RPMI7951 (cell line): ENCODE data around the gene STK17A. TPM values are rescaled to one million over a fixed set of nuclear protein-coding genes. Genes with fewer than 3 reads are reported as not detected.

Source experiments
- DNase-seq: peaks from one replicate; pipeline ENCODE4 v3.0.0-alpha.2; 2012; ENCODE audit warnings: low read depth
- total RNA-seq: library from RNA; depleted of rRNA; stranded (reverse); fragments of >200 nt; shearing (Covaris generic); gene quantifications from 2 replicates; pipeline ENCODE4 v1.2.3, GENCODE V29; 2014; rRNA removed

Gene STK17A
- 94.3 and 97.4 TPM in 2 replicates for total RNA-seq

DNA sequence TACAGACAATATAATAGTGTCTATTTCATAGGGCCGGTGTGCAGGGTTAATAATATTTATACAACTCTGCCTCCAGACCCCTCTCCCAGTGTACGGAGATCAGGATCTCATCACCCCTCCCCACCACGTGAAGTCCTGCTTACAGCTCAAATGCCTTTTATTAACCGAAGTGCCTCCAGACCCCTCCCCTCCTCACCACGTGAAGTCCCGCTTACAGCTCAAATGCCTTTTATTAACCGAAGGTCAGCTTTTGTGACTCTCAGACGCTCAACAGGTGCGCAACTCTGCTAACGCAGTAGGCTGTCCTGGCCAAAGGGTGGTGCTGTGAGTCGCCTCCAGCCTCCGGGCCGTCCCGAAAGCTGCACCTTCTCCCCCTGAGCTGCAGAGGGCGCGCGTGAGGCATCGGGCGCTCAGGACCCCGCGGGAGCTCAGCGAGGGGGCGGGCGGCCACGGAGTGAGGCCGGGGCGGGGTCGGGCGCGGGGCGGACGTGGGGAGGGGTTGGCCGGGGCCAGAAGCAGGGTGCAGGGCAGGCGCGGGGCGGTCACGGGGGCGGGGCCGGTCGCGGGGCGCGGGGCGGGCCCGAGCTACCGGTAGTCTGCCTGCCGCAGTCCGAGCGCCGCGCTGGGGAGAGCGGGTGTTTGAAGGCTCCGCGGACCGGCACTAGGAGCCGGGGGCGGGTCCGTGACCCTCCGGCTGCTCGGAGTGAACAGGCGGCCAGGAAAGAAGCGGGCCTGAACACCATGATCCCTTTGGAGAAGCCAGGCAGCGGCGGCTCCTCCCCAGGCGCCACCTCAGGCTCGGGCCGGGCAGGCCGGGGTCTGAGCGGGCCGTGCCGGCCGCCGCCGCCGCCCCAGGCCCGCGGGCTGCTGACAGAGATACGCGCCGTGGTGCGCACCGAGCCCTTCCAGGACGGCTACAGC is at the start of gene STK17A:
Gene STK17A, plus strand, starts transcription at position 606 of the 921 bp plus-strand sequence. Its CDS starts 136 bp downstream, at position 742.
- DNase-seq: peak; percentile 86

DNA sequence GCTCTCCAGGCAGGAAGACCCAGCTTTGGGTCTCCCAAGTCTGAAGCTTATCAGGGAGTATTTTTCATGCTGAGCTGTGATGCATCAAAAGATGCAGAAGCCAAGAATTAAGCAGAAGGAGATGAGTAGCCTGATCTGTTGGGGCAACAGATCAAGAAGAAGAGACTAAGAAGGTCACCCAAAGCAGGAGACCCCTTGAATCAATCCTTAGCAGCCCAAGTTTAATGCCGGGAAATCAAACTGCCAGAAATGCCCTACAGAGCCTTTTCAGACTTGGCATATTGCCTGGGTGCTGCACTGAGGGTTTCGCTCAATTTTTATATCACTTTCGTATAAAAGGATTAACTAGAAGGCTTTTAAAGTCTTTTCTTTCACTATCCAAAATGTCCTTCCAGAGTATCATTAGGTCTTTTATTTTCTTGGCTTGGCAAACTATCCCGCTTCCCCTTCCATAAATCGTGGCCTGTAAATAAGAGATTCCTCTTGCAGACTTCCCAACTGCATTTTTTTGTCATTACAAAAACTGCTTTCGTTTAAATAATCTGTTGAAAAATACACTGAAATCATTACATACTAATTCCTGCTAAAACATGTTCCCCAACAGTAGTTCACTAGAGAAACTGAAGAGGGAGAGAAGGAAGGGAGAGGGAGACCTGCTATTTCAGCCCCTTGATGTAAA is 49.0 kb upstream of the STK17A start:
- DNase-seq: no peak

DNA sequence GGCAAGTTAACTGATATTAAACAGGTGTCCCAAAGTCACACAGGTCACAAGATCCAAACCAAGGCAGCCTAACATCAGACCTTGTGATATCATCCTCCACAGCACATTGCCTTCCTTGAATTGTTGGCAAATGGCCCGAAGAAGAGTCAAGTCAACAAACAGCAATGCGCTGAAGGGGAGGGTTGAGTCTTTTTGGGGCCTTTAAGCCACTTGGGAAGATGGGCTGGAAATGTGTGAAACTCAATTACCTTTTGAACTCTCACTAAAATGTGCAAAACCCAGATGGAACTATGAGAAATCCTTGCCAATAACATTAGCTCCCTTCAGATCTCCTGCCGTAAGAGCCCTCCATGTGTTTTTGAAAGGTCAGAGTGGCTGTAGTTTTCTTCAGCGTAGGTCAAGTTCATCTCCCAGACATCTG is 47.9 kb upstream of the STK17A start:
- DNase-seq: peak; percentile 27

DNA sequence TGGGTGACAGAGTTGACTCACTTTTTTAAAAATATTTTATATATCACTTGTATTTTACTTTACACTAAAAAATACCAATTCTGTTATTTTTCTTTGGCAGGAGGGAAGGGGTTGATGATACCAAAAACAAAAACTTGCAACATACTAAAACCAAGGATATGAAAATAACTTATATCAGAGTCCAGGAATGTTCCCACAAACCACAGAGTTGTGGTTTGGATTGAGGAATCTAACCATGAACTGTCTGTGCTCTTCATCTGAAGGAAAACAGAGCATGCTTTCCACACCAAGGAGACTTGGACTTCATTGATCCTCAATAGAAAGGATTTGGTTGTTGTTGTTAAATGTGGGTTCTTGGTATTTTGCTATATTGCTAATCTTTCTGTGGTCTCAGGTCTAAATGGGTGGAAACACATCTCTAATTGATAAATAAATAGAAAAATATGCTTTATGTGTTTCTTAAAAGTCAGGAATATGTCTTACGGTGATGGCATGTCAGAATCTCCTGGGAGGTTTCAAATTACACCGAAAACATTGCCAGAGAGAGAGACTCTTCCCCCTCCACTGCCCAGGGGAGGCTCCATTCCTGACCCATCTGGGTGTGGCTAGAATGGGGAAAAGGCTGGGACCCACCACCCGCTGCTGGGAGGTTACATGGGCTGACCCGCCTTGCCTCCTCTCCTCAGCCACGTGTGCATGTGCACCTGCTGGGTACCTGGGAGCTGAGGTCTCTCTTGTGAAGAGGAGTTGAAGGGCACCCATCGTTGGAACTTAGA is 46.9 kb upstream of the STK17A start:
- DNase-seq: peak; percentile 83

DNA sequence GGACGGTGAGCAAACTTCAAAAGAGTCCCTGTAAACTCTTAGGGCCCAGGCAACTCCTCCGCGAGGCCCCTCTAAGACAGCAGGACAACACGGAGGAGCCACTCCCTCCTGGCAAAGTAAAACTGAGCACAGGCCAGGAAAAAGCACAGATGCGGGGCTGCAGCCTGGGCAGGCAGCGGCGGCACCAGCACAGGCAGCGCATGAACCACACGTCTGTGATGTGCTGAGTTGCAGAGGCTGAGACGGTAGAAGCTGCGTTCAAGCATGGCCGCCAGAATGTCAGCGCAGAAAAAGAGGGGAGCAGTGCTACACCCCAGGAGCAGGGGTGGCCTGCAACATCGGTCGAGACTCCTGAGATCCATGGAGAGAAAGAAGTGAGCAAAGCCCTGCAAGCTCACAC is 46.1 kb upstream of the STK17A start:
- DNase-seq: no peak

DNA sequence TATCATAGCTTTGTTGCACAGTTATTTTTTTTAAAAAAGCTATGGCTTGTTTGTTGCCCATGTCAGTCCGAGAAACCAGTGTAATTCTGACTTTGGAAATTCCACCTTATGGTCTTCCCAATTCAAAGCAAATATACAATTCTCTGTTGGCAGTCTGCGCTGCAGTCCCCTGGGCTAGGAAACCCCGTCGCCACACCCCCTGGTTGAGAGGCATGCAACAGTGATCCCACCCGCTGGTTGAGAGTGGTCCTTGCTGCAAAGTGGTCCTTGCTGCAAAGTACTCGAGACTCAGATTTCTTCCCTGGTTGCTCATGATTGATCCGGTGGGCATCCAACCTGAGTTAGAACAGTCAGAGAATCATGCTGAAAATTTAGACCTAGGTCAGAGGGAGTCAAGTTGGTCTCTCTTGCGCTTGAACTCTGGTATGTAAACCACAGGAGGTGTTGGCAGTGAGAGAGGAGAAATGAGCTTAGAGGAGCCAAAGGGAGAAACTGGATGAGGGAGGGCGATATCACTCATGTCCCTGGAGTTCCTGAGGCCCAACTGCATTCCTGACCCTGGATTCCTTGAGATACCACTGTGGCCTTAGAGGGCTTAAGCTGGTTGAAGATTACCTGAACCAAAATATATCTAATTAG is 45.0 kb upstream of the STK17A start:
- DNase-seq: peak; percentile 44

DNA sequence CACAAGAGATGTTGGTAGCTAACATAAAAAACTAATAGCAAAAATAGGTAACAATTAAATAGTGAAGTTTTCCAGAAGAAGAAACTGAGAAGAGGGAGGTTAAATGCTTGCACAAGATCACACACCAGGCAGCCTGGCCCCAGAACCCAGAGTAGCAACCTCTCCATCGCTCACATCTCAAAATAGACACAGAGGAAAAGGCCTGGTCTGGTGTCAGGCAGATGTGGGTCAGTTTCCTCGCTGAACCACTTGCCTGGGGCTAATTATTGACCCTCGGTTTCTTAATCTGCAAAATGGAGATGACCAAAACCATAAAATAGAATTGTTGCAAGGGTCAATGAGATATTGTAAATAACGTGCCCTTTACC is 44.5 kb upstream of the STK17A start:
- no peak for DNase-seq

DNA sequence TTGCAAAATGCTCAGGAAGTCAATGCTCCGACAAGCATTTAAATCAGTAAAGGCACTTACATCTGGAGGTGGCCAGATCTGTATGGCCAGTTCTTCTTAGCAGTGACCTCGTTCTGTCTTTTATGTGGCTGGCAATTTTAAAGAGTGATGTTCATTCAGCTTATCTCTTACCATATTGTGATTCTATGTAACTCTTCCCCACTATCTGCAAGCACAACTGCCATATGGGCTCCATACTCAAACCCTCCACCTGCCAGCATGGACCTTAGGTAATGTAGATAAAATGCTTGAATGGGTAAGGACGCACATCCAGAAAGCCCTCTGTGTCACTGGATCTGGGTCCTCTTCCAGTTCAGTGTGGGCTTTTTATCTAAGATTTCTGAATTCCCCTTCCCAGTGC is 42.4 kb upstream of the STK17A start:
- no peak for DNase-seq

DNA sequence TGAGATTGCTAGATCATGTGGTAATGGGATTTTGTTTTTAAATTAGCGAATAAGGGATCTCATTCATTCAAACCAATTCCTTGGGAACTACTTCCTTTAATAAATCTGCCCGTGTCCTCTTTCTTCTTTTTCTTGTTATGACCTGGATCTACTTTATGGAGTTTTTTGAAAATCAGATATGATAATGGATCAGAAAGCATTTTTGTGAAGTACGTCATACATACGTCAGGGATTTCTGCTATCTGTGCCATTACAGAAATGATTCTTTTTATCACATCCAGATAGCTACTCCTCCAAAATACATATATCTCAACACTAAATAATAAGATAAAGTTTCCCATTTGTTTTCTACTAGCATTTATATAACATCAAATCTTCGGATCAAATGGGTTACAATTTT is 40.2 kb upstream of the STK17A start:
- DNase-seq: no peak

DNA sequence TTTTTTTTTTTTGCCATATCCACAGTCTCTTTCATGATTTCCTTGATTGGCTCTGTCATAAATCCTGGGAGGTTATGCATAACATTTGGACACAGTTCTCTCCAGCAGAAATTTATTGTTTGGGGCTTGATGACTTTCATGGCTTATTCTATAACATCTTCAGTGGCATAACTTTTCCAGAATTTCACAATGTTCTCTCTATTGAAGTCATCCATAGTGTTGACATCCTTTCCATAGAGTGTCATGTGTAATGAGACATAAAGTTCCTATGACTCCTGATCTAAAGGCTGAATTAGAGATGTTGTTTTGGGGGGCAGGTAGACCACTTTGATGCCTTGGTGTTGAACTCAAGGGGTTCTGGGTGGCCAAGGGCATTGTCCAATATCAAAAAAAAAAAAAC is 36.7 kb upstream of the STK17A start:
- no peak for DNase-seq

DNA sequence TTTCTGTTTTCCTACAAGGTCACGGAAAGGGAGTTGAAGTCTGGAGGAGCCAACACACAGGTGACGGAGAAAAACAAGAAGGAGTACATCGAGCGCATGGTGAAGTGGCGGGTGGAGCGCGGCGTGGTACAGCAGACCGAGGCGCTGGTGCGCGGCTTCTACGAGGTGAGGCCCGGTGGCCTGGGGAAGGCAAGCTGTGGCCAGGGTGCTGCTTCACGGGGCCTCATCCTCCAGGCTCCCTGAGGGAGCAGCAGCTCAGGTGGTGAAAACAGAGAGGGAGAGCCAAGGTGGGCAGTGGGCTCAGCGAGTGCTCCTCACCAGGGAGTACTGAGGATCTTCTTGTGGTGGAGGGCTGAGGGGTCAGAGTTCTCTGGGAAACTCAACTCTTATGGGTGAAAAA is 32.5 kb upstream of the STK17A start:
- no peak for DNase-seq

DNA sequence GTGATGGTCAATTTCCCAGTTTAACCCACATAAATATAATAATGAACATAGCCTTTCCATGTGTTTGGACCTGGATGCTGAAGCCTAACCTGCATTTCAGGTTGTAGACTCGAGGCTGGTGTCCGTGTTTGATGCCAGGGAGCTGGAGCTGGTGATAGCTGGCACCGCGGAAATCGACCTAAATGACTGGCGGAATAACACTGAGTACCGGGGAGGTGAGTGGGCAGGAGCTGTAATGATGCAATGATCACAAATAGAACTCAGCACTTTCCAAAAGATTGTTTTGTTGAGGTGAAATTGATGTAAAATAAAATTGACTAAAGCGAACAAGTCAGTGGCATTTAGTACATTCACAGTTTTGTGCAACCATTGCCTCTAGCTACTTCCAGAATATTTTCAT is 30.8 kb upstream of the STK17A start:
- no peak for DNase-seq

DNA sequence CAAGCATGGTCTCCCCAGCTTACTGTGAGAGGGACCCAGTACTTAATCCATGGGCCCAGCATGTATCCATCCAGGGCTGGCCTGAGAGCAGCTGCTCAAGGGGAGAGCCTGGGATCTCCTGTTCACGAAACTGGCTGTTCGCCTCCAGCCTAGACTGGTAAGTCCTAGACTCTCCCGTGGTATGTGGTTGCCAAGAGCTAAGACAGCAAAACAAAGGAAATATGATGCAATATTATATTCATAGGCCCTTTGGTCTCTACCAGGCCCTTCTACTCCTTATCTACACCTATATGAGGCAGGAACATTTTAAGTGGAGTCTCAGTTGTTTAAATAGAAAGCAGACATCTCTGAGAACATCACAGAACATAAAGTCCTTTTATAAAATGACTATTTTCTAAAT is 28.9 kb upstream of the STK17A start:
- DNase-seq: no peak

DNA sequence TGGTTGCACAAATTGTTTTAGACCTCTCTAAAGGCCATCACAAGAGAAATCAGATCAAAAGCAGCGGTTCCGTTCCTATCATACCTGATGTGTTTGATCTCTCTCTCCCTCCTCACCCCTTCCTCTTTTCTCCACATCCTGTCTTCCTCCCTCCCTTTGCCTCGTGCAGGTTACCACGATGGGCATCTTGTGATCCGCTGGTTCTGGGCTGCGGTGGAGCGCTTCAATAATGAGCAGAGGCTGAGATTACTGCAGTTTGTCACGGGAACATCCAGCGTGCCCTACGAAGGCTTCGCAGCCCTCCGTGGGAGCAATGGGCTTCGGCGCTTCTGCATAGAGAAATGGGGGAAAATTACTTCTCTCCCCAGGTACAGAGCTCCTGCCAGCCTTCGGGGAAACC is 28.5 kb upstream of the STK17A start:
- no peak for DNase-seq

DNA sequence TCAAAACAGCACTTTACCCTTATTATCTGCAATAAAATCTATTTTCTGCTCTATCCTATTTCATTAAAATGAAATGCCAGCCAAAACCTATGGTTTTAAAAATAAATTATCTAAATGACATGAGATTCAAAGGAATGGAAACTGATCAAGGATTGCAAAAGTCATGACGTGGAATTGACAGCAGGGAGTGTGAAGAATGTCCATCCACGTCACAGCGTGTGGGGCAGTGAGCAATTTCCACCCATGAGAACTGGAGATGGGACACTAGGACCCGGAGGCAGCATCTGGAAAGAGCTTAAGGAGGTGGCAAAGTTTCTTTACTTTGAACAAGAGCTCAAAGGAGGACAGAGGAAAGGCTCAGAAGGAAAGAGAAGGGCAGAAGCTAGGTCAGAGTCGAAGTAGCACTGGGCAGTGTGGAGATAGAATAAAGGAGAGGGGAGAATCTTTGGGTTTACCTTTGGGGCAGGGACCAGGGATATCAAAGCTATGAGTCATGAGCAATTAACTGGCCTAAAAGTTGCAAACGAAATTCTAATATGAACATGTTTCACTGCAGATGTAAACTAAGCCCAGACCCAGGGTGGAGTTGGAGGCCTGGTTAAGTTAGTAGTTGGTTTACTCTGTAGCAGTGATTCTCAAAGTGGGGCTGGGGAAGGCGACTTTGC is 24.9 kb upstream of the STK17A start:
- peak; percentile 47 for DNase-seq

DNA sequence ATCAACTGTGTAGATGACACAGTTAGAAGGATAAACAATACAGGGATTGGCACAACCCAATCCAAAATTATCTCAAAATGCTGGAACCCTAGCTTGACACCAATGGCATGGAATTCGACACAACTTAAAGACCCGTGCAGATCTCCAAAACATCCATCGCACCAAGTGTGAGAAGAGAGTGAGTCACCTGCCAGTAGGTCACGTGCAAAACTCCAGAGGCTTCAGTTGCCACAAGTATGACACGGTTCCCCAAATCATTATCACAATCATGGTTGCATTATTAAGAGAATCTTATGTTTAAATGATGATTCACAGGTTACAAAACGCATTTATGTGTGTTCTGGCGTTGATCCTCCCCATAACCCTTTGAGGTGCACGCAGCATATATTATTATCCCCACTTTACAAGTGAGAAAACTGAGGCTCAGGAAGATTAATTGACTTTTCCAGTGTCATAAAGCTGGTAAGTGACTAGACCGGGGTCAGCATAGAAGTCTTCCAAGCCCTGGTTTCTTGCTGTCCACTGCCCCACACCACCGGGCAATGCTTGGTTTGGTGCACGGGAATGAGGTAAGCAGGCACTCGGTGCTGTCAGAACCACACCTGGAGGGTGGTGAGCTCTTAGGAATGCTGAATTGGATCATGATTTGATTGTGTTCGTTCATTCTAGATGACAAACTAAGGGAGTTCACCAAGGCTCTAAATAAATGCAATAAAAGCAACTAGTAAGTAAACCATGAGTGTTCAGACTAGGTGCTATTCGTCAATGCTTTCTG is 23.6 kb upstream of the STK17A start:
- peak; percentile 52 for DNase-seq

DNA sequence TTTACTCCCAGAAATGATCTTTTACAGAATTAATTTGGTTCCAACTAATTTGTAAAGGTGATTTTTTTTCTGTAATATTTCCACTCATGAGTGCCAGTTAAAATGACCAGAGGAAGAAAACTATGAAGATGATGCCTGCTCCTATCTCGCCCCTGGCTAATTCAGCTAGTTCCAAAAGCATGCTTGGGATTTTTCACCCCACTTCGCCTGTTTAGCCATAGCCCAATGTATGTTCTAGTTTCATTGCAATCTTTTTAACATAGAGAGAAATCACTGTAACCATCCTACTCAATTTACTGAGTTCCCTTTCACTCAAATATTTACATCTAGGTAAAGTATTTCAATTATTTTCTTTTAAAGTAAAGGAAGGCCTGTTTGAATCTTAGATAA is 23.0 kb upstream of the STK17A start:
- no peak for DNase-seq

DNA sequence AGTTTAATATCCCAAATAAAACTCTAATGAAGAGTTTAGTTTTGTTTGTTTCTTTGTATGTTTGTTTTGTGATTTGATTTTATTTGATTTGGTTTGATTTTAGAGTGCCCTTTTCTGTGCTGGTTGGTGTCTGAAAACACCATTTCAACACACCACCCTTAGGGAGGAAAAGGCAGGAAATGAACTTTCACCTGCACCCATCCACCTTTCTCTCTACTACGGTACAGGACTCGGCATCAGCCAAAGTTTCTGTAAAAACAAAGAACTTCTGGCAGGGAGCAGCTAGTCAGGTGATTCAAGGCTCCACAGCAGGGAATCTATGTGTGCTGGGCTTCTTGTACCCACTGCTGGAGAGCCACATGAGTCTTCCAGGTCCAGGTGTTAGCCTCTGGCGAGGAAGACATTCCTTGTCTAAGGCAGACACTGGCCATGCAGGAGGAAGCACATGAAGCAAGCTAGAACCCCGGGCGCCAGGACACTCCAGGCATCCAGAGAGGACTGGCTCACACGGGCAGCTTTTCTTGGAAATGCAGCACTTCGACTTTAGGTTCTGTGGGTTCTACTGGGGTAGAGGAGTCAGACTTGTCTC is 22.1 kb upstream of the STK17A start:
- no peak for DNase-seq

DNA sequence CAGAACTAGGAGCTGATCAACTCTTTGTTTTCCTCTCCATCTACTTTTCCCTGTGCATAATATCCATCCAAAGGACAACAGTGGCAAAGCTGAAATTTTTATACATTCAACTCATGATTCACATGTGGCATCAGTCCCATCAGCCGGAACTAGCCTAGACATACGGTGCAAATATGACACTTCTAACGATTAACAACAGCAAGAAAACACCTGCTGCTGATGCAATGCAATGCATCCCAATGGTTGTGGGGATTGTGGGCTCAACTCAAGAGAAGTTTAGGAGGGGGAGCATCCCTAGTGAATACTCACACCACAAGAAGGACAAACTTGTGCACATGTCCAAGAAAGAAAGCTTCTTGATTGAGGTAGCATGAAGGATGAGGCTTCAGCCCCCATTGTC is 20.5 kb upstream of the STK17A start:
- no peak for DNase-seq

DNA sequence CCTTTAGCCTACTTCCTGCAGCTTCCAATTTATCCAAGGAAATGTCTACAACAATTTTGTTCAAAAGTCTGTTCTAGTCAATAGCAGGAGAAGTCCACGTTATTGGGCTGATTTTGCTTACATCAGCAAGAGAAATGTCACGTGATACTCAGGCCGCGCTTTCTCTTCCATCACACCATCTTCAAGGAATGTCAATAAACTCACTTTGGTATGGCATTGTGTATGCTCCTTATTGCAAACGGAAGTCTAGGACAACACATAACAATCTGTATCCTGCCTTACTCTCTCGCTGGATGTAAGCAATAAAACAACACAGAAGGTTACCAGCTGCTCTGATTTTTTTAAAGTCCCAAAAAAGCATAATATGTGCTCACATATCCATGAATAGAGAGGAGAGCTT is 17.1 kb upstream of the STK17A start:
- DNase-seq: peak; percentile 54
